ENCODE data around the gene USF1.
A peak's percentile ranks its signal among the peaks of the same experiment; 100 is the strongest.
"Not testable (repeated sequence)": the region's sequence is repeated elsewhere in the genome, so short reads cannot be mapped to it uniquely, and the experiment has no call there.

USF1 gene

DNA sequence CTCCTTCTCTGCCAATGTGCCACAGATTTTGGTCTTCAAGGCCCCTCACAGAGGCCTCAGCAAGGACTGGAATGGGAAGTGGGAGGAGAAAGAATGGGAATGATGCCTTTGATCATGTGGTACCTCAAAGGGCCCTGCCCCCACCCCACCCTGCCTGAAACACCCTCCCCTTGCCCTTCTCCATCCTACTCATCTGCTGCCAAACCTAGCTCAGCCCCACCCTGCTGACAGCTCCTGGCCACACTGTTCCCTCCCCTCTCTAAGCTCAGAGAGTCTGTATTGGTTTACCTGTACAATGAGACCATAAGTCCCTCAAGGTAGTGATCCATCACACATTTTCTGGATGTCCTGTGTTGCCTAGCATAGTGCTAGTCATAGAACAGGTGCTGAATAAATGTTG is 30.6 kb upstream of the USF1 start:
- no peak for FAIRE-seq

DNA sequence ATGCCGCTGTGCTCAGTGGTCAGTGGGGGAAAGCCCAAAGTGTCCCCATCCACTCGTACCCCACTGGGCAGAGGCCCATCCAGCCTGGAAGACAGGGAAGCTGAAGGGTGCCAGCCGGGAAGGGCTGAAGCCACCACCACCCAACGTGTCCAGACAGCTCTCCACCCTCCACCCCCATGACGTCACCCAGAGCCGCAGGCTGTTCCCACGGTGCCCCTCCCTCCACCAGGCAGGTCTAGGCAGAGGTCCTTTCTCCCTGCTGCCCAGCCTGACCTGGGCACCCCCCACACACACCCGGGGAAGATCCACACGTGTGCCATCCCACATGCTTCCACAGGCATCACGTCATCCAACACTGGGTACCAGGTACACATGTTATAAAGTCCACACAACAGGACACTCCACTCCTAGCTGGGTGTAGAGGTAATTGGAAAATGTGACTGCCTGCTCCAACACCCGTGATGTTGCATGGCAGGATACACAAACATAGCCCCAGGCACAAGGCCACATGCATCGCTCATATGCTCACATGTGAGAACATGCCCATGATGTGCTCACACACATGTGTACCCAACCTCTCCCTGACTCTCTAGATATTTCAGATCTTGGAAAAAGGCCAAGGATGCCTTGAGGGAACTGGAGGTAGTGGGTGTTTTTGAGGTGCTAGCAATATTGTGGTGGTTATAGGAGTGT is 29.0 kb upstream of the USF1 start:
- no peak for FAIRE-seq

DNA sequence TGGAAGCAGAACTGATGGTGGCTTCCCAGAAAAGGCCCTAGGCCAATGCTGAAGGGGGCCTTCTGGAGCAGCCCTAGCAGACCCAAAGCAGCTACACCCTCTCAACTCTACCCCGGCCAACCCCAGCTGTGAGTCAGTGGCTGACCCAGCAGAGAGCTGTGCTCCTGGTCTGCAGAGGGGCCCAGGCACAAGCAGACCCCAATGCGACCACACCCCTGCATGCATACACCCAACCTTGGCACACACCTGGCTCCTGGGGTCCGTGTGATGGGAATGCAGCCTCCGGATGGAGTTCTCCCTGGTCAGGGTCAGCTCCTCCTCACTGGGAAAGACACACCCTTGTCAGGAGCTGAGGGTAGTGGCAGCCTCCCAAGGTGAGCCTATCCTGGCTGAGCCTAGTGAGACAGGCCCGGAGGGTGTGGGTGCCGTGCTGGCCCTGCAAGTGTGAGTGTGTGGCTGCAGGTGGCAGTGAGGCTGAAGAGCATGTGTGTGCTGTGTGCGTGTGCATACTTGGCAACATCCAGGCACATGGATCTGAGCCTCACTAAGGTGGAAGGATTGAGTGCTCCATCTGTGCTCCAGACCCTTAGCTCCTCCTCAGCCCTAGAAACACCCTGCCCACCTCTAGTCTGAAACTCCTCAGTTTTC is 27.8 kb upstream of the USF1 start:
- FAIRE-seq: no peak

DNA sequence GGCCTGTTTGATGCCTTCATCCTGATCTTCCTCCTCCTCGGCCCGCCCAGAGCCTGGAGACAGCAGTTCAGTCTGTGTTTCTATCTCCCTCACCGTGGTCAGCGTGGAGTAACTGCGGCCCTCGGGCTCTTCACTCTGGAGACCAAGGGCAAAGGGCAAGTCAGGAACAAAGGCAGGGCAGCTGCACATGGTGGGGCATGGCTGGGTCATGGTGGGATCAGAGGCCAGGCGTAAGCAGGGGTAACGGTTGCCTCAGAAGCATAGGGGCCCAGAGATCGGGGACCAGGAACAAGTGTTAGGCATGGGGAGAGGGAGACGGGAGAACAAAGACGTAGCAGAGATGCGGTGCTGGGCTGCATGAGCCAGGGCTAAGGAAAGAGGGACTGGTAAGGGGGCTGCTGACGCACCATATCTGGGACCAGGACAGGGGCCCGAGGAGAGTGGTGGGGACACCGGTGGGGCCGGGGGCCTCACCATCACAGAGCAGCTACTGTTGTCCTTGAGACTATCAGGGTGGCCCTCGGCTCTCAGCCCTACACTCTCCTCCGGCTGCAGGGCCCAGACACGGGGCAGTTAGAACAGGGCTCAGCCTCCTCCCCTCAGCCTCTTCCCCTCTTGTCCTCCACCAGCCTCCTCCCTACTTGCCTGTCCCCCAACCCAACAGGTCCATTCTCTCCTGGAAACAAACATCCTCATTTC is 27.1 kb upstream of the USF1 start:
- FAIRE-seq: no peak

- FAIRE-seq: peak; percentile 7
These were observed 26.2 kb upstream of the USF1 start for GRCh38 chr1:161071886-161072371.

DNA sequence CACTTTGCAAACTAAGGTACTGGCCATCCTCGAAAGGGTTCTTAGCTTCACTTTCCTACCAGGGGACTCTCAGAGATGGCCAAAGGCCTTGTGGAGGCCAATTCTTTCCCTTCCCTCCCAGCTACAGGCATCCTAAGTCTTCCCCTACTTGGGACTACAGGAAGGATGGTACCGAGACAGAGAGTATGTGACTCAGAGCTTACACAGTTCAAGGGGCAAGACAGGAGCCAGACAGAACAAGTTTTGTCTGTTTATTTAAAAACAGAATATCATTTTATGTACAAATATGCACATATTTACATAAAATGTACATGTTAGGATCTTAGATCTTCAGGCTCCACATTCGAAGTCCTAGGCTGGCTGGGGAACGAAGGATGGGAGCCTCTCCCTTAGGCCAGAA is 25.0 kb upstream of the USF1 start:
- no peak for FAIRE-seq

- FAIRE-seq: no peak
These were observed 24.0 kb upstream of the USF1 start, which contains the start of gene ARHGAP30 for GRCh38 chr1:161069731-161070270. TSS of gene ARHGAP30 (minus strand) at chr1:161069891. CDS start at chr1:161069624, 267 bp downstream.

DNA sequence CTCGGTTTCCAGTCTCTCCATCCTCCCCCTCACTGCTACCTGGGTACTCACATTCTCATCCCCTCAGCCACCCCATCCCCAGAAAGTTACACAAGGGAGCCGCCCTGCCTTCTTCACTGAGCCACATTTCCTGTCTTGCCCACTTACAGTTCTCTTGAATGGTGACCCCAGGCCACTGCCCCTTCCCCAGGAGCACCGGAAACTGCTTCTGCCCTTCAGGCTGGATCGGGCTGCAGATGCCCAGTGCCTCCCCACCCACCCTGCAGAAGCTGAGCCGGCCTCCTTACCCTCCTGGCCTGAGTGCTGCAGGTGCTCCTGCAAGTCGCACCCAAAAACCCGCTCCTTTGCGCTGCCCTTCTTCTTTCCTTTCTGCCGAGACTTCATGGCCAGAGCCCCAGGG is 23.5 kb upstream of the USF1 start:
- no peak for FAIRE-seq

GRCh38 chr1:161068306-161069234 is 22.8 kb upstream of the USF1 start:
- FAIRE-seq: no peak

GRCh38 chr1:161066694-161067093 is 20.9 kb upstream of the USF1 start:
- no peak for FAIRE-seq

GRCh38 chr1:161065681-161066080 is 19.9 kb upstream of the USF1 start:
- FAIRE-seq: not testable (repeated sequence)

DNA sequence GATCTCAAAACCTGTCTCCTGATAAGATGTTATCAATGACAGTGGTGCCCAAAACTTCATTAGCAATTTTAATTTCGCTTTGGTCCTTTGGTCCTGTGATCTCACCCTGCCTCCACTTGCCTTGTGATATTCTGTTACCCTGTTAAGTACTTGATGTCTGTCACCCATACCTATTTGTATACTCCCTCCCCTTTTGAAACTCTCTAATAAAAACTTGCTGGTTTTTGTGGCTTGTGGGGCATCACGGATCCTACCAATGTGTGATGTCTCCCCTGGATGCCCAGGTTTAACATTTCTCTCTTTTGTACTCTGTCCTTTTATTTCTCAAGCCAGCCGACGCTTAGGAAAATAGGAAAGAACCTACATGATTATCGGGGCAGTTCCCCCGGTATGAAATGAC is 18.2 kb upstream of the USF1 start:
- not testable (repeated sequence) for FAIRE-seq

DNA sequence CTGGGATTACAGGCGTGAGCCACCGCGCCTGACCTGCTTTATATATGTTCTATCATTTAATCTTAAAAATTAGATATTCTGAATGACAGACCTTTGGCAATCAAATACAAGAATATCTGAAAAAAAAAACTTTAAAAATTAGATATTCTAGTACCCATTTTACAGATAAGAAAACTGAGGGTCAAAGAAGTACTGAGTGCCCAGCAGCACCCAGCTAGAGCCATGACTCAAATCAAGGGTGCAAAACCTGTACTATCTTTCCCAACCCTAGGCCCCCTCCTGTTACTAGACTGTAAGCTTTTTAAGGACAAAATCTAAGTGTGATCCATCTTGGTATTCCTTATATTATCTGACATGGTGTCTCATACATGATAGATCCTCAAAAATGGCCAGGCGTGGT is 15.6 kb upstream of the USF1 start:
- FAIRE-seq: no peak

GRCh38 chr1:161059293-161059692 is 13.5 kb upstream of the USF1 start:
- no peak for FAIRE-seq

- no peak for FAIRE-seq
These were observed 9.0 kb upstream of the USF1 start for GRCh38 chr1:161054805-161055204.

DNA sequence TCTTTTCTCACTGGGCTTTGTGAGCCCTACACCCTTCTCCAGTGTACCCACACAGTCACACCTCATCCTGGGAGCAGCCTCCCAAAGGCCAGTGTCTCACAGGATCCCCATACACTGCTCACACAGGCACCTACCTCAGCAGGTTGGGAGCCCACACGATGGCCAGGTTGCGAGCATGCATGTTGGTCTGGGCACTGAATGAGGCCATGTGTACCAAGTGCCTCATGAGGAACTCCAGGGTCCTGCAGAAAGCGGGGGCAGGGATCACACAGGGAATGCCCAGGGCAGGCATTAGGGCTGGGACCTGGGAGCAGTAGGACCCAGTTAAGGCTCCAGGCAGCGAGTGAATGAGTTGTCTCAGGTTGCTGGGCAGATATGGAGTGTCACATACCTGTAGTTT is 8.5 kb upstream of the USF1 start:
- no peak for FAIRE-seq

- no peak for FAIRE-seq
These were observed 7.1 kb upstream of the USF1 start for GRCh38 chr1:161052899-161053298.

DNA sequence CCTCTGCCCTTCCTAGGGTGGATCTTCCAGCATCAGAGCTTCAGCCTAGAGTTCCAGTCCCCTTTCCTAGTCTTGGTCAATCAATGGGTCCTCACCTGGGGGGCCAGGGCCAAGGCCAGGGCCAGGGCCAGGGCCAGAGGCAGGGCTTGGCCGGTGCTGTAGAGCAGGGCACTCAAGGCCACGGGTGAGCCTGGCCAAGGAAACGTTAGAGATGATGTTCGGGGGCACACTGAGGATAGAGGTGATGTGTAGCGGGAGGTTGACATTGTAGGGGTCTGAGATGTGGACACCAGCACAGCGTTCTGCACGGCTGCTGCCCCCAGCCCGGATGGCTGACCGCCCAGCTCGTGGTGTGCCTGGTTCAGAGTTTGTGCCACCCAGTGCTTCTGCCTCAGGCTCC is 5.4 kb upstream of the USF1 start:
- FAIRE-seq: no peak

GRCh38 chr1:161048949-161049722 is 3.4 kb upstream of the USF1 start:
- FAIRE-seq: no peak

GRCh38 chr1:161047436-161048420 is 2.0 kb upstream of the USF1 start:
- FAIRE-seq: no peak
